GM15510 (cell line): Measurements from ENCODE around the gene CNNM4.

Source experiments
- POLR2A ChIP-seq: IDR thresholded peaks from 3 replicates; pipeline ENCODE4 v1.6.1; 2011; ENCODE audit warnings: borderline replicate concordance; ENCODE audit not compliant: insufficient read length; ENCODE audit errors: extremely low read depth

Gene CNNM4

GRCh38 chr2:96768083-96768561 lies 7.4 kb downstream of the CNNM4 start:
- no peak for TF ChIP-seq POLR2A

- TF ChIP-seq POLR2A, result no peak
Measured at GRCh38 chr2:96769814-96770213, 9.1 kb downstream of the CNNM4 start.

GRCh38 chr2:96770442-96771202 lies 9.9 kb downstream of the CNNM4 start:
- no peak for TF ChIP-seq POLR2A

GRCh38 chr2:96771796-96772618 lies 11.3 kb downstream of the CNNM4 start:
- TF ChIP-seq POLR2A, result no peak

GRCh38 chr2:96772903-96773671 lies 12.4 kb downstream of the CNNM4 start:
- TF ChIP-seq POLR2A, result no peak

- peak; percentile 22 for TF ChIP-seq POLR2A
Measured at GRCh38 chr2:96773922-96774321, 13.2 kb downstream of the CNNM4 start.

GRCh38 chr2:96775160-96775559 lies 14.5 kb downstream of the CNNM4 start:
- no peak for TF ChIP-seq POLR2A

- TF ChIP-seq POLR2A, result no peak
Measured at GRCh38 chr2:96783388-96783787, 22.7 kb downstream of the CNNM4 start.

- TF ChIP-seq POLR2A, result no peak
Measured at GRCh38 chr2:96787411-96787810, 26.7 kb downstream of the CNNM4 start.

GRCh38 chr2:96788442-96789244 lies 27.9 kb downstream of the CNNM4 start:
- no peak for TF ChIP-seq POLR2A

- TF ChIP-seq POLR2A, result no peak
Measured at GRCh38 chr2:96789245-96789617, 28.5 kb downstream of the CNNM4 start.

GRCh38 chr2:96792772-96793749 lies 32.4 kb downstream of the CNNM4 start:
- no peak for TF ChIP-seq POLR2A

- TF ChIP-seq POLR2A, result no peak
Measured at GRCh38 chr2:96795076-96795475, 34.4 kb downstream of the CNNM4 start.
